ENCODE data around the gene WNT4. TPM values are rescaled to one million over a fixed set of nuclear protein-coding genes. Genes with fewer than 3 reads are reported as not detected.

The WNT4 gene
- total RNA-seq, 2 donors from 2014 or later, result 0.44 TPM; not detected in 1

GRCh38 chr1:22129501-22130117 is 13.3 kb downstream of the WNT4 start:
- Mint-ChIP-seq H3K27me3 (ENCODE audit: insufficient read depth) (no peaks in the 10 kb centered on the region), H3K4me3 (no peak overlapping the region), H3K4me1 (no peaks in the 10 kb centered on the region)

DNA sequence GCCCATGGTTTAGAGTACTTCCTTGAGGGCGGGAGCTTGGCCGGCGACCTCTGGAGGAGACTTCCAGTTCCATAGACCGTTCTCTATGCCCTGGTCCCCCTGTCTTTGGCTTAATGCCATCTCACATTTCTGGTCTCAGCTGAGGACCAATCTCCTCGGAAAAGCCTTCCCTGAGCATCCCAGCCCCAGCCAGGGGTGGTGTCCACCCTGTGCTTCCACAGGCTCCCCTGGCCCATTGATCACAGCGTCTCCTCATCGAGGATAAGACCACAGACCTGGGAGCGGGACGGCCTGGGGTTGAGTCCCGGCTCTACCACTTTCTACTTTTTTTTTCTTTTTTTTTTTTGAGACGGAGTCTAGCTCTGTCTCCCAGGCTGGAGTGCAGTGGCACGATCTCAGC is 14.5 kb downstream of the WNT4 start:
- Mint-ChIP-seq H3K36me3 (ENCODE audit: low read depth) (no peaks in the 10 kb centered on the region), H3K4me1 (peaks cover under 1% of the 10 kb centered on the region), H3K27ac (no peak overlapping the region), H3K4me3 (no peak overlapping the region), H3K9me3 (no peaks in the 10 kb centered on the region), H3K27me3 (ENCODE audit: insufficient read depth) (no peaks in the 10 kb centered on the region)
- Histone ChIP-seq H3K27ac (ENCODE audit: low read depth, low read length) (no peak overlapping the region), H3K9me3 (ENCODE audit: control insufficient read depth, low read length) (no peaks in the 10 kb centered on the region), H3K4me3 (ENCODE audit: low read length) (no peak overlapping the region), H3K27me3 (ENCODE audit: control insufficient read depth, insufficient read depth, low read length, poor library complexity, severe bottlenecking) (no peaks in the 10 kb centered on the region), H3K36me3 (ENCODE audit: control insufficient read depth, insufficient read depth, low read length) (no peaks in the 10 kb centered on the region), H3K4me1 (ENCODE audit: control insufficient read depth, insufficient read depth, low read length) (no peaks in the 10 kb centered on the region), H3K9ac (ENCODE audit: extremely low read depth, low read length, poor library complexity, severe bottlenecking) (no peak overlapping the region)
- TF ChIP-seq, protein P1, sequence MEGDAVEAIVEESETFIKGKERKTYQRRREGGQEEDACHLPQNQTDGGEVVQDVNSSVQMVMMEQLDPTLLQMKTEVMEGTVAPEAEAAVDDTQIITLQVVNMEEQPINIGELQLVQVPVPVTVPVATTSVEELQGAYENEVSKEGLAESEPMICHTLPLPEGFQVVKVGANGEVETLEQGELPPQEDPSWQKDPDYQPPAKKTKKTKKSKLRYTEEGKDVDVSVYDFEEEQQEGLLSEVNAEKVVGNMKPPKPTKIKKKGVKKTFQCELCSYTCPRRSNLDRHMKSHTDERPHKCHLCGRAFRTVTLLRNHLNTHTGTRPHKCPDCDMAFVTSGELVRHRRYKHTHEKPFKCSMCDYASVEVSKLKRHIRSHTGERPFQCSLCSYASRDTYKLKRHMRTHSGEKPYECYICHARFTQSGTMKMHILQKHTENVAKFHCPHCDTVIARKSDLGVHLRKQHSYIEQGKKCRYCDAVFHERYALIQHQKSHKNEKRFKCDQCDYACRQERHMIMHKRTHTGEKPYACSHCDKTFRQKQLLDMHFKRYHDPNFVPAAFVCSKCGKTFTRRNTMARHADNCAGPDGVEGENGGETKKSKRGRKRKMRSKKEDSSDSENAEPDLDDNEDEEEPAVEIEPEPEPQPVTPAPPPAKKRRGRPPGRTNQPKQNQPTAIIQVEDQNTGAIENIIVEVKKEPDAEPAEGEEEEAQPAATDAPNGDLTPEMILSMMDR (conservative IDR thresholded peaks at IDR 0.05), result no peak
- WGBS, 2 experiments (ENCODE audit: insufficient coverage in 1 of 2, insufficient read length in 1 of 2), result 91 to 94% methylated on average over 5 to 12 of the region's 12 CpGs
- DNase-seq, result no peak

More at GRCh38 chr1:22129501-22130117, 13.3 kb downstream of the WNT4 start:
- H3K27ac Mint-ChIP-seq, result no peak overlapping the region
- TF ChIP-seq, protein P1 (conservative IDR thresholded peaks at IDR 0.05), result no peak
- Histone ChIP-seq H3K4me1 (ENCODE audit: control insufficient read depth, insufficient read depth, low read length) (peaks cover 7% of the 10 kb centered on the region), H3K9ac (ENCODE audit: extremely low read depth, low read length, poor library complexity, severe bottlenecking) (no peak overlapping the region), H3K9me3 (ENCODE audit: control insufficient read depth, low read length) (no peaks in the 10 kb centered on the region), H3K4me3 (ENCODE audit: low read length) (no peak overlapping the region), H3K27me3 (ENCODE audit: control insufficient read depth, insufficient read depth, low read length, poor library complexity, severe bottlenecking) (no peaks in the 10 kb centered on the region), H3K27ac (ENCODE audit: low read depth, low read length) (no peak overlapping the region), H3K36me3 (ENCODE audit: control insufficient read depth, insufficient read depth, low read length) (no peaks in the 10 kb centered on the region)
- no peaks in the 10 kb centered on the region for H3K36me3 Mint-ChIP-seq (ENCODE audit: low read depth)
- no peak for DNase-seq
- no peaks in the 10 kb centered on the region for H3K9me3 Mint-ChIP-seq
- WGBS, 2 experiments (ENCODE audit: insufficient coverage in 1 of 2, insufficient read length in 1 of 2), result 93 to 94% methylated on average over 25 to 29 of the region's 29 CpGs

- no peak overlapping the region for H3K27ac ChIP-seq (ENCODE audit: low read depth, low read length)
- H3K36me3 ChIP-seq (ENCODE audit: control insufficient read depth, insufficient read depth, low read length), result no peaks in the 10 kb centered on the region
- H3K9me3 ChIP-seq (ENCODE audit: control insufficient read depth, low read length), result no peaks in the 10 kb centered on the region
- H3K4me3 ChIP-seq (ENCODE audit: low read length), result no peak overlapping the region
- H3K36me3 Mint-ChIP-seq (ENCODE audit: low read depth), result no peaks in the 10 kb centered on the region
- TF ChIP-seq, protein P1 (conservative IDR thresholded peaks at IDR 0.05), result no peak
- no peaks in the 10 kb centered on the region for H3K27me3 ChIP-seq (ENCODE audit: control insufficient read depth, insufficient read depth, low read length, poor library complexity, severe bottlenecking)
- no peaks in the 10 kb centered on the region for H3K9me3 Mint-ChIP-seq
- H3K4me3 Mint-ChIP-seq, result no peak overlapping the region
- WGBS, 2 experiments (ENCODE audit: insufficient coverage in 1 of 2, insufficient read length in 1 of 2), result 74 to 100% methylated on average over 1 to 2 of the region's 3 CpGs
- H3K27me3 Mint-ChIP-seq (ENCODE audit: insufficient read depth), result no peaks in the 10 kb centered on the region
- H3K9ac ChIP-seq (ENCODE audit: extremely low read depth, low read length, poor library complexity, severe bottlenecking), result no peak overlapping the region
- H3K27ac Mint-ChIP-seq, result no peak overlapping the region
- DNase-seq, result no peak
- H3K4me1 Mint-ChIP-seq, result peaks cover 6% of the 10 kb centered on the region
- peaks cover 1% of the 10 kb centered on the region for H3K4me1 ChIP-seq (ENCODE audit: control insufficient read depth, insufficient read depth, low read length)
Measured at GRCh38 chr1:22127731-22128130, 15.2 kb downstream of the WNT4 start.
